ENCODE results near the gene DLG2.

DLG2 gene

DNA sequence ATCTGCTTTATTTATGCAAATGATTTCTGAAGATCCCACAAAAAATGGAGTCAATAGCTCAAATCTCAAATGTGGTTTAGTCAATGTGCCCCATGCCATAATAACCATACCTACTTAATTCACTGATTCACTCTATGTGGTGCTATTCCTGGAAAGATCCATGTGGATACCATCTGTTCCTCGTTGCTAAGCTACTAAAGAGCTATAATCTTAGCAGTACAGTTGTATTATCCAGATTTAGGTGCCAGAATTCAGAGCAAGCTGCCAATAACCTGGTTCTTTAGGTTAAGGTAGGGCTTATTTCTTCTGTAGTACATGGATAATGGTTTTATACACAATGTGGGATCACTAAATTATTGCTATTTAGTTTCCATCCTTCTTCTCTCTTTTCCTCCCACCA is 1366.3 kb downstream of the DLG2 start:
- Mint-ChIP-seq H3K4me3 (no peak overlapping the region), H3K4me1 (no peaks in the 10 kb centered on the region), H3K27me3 (no peaks in the 10 kb centered on the region), H3K9me3 (no peaks in the 10 kb centered on the region), H3K27ac (no peak overlapping the region), H3K36me3 (no peaks in the 10 kb centered on the region)
- ATAC-seq (replicated peaks) (no peak), DNase-seq (no peak)

DNA sequence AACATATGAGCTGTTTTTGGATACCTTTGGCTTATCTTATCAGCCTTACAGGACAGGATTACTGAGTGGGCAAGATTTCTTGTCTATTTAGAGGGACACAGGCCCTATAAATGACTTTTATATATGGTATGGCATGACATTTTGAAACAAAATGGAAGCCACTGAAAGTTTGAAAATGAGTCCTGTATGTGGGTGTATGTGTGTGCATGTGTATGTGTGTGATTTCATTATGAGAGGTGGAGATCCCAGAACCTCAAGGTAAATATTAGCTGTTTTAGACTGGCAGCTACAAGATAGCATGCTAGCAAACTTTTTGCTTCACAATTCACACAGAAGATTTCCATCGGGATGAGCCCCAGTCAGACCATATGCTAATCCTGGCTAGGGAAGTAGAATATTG is 1370.5 kb downstream of the DLG2 start:
- no peak for DNase-seq
- H3K27ac Mint-ChIP-seq: no peak overlapping the region
- no peak for ATAC-seq (replicated peaks)
- H3K36me3 Mint-ChIP-seq: no peaks in the 10 kb centered on the region
- H3K4me1 Mint-ChIP-seq: no peaks in the 10 kb centered on the region
- H3K27me3 Mint-ChIP-seq: no peaks in the 10 kb centered on the region
- peaks cover 0 to 3% of the 10 kb centered on the region in 2 donors for H3K9me3 Mint-ChIP-seq
- H3K4me3 Mint-ChIP-seq: no peak overlapping the region

DNA sequence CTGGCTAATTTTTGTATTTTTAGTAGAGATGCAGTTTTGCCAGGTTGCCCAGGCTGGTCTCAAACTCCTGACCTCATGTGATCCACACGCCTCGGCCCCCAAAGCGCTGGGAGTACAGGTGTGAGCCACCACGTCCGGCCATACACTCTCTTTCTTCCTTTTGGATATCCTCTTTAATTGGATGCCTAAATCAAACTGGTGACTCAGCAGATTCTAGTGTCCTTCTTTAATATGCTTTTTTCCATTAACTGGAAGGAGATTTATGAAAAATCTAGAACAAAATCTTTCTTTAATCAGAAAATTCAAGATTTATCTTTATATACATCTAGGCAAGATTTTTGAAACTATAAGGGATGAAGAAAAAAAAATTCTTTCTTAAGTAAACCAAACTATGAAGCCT is 1371.7 kb downstream of the DLG2 start:
- Mint-ChIP-seq H3K4me3 (no peak overlapping the region), H3K4me1 (no peaks in the 10 kb centered on the region), H3K9me3 (peaks cover 0 to 3% of the 10 kb centered on the region in 2 donors), H3K36me3 (no peaks in the 10 kb centered on the region), H3K27ac (no peak overlapping the region), H3K27me3 (no peaks in the 10 kb centered on the region)
- DNase-seq: no peak
- no peak for ATAC-seq (replicated peaks)

DNA sequence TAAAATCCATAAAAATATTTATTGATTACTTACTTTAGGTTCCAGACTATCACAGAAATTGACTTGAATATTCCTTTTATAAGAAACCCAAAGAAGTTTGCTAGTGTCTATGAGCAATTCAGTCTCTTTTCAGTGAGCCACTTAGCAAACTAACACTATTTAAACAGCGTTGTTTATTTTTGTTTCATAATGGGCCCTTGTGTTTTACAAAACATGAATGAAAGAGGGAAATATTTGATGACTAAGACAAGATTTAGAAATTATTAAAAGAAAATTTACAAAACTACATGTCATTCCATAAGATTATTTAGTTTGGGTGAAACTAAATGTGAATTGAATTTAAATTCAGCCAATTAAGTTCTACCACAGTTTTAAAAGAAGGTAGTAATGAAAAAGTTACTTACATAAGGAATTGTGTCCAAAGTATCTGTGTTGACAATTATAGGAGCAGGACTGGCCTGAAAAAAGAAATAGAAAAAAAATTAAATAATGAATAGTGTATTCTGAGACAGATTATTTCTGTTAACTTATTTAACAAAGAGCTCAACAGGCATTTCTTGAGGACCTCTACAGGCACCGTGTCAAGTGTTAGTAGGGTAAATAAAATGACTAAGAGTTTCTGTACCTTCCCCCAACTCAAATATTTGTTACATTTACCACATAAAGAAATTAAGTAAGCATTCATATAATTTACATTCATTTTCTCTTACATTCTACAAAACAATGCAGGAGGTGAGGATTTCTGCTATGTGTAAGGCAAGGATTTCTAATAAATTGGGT is 1376.1 kb downstream of the DLG2 start:
- H3K4me1 Mint-ChIP-seq: peaks cover 0 to 7% of the 10 kb centered on the region in 2 donors
- no peaks in the 10 kb centered on the region for H3K36me3 Mint-ChIP-seq
- peaks cover 0 to 3% of the 10 kb centered on the region in 2 donors for H3K9me3 Mint-ChIP-seq
- no peaks in the 10 kb centered on the region for H3K27me3 Mint-ChIP-seq
- no peak overlapping the region for H3K4me3 Mint-ChIP-seq
- ATAC-seq (replicated peaks) (no peak), DNase-seq (no peak)
- no peak overlapping the region for H3K27ac Mint-ChIP-seq

DNA sequence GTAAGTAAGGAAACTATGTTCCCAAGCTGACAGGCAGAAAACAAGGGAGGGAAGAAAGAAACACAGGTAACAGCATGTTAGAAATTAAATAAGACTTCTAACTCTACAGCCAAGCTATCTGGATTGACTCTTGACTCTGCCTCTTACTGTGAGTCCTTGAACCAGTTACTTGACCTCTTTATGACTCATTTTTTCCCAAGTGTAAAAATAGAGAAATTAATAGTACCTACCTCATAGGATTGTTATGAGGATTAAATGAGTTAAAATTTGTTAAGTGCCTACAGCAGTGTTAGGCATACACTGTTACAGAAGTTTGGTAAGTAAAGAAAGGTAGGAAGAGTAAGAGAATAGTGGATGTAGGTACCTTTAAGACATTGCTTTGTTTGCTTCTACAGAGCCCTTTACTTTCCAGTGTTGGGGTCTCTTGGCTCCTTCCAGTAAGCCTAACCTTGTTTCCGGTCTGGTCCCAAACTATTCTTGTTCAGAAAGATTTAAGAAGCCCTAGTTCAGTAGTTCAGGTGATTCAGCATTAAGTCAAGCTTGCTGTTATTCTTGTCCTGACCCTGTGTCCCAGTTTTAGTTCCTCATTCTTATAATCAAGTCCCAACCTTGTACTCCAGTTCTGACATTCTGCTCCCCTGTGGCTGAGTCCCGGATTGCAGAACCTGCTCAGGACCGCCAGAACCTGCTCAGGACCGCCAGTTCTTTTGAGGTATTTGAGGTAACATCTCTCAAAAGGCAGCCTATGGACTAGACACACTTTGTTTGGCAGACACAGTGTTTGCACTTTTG is 1377.6 kb downstream of the DLG2 start:
- H3K9me3 Mint-ChIP-seq: no peaks in the 10 kb centered on the region
- H3K27ac Mint-ChIP-seq: peak overlapping the region; percentile 47
- ATAC-seq (replicated peaks) (peak; percentile 41 to 57), DNase-seq (no peak)
- H3K4me1 Mint-ChIP-seq: peaks cover 0 to 7% of the 10 kb centered on the region in 2 donors
- H3K36me3 Mint-ChIP-seq: no peaks in the 10 kb centered on the region
- no peak overlapping the region for H3K4me3 Mint-ChIP-seq
- H3K27me3 Mint-ChIP-seq: no peaks in the 10 kb centered on the region

DNA sequence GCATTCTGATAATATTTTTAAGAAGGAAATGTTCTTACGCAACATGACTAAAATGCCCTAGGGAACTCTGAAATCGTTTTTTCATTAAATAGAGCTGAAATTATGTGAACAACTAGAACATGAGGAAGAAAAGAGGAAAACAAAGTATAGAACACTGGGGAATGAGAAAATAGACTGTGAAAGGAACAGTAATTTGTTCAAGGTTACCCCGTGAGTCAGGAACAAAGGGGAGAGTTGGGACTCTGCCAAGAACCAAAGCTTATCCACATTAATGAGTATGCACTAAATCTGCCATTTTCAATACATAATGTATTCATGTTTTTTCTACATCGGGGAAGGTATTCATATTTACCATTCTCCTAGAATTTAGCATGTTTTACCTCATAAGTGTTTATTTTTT is 1379.2 kb downstream of the DLG2 start:
- Mint-ChIP-seq H3K27me3 (no peaks in the 10 kb centered on the region), H3K4me1 (peaks cover 0 to 7% of the 10 kb centered on the region in 2 donors), H3K4me3 (no peak overlapping the region), H3K27ac (no peak overlapping the region), H3K36me3 (no peaks in the 10 kb centered on the region), H3K9me3 (no peaks in the 10 kb centered on the region)
- no peak for ATAC-seq (replicated peaks)
- DNase-seq: no peak

DNA sequence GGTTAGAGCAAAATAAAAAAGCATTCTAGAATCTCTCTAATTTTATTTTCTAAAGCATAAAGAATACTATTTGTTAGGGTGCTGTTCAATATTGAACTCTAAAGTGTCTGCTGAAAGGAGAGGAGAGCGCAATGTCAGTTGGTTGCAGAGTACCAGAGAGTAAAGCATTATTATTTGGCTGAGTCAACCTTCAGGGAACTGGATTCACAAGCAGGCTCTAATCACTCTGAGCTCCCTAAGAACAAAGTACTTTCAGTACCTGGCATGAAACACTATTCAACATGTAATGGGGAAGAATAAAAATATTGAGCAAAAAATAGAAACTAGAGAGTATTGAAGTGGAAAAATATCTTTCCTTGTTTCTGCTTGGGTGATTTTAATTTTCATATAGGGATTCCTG is 1380.0 kb downstream of the DLG2 start:
- Mint-ChIP-seq H3K36me3 (no peaks in the 10 kb centered on the region), H3K27me3 (no peaks in the 10 kb centered on the region), H3K4me3 (no peak overlapping the region), H3K9me3 (no peaks in the 10 kb centered on the region), H3K4me1 (peaks cover 0 to 7% of the 10 kb centered on the region in 2 donors), H3K27ac (no peak overlapping the region)
- DNase-seq (no peak), ATAC-seq (replicated peaks) (no peak)

DNA sequence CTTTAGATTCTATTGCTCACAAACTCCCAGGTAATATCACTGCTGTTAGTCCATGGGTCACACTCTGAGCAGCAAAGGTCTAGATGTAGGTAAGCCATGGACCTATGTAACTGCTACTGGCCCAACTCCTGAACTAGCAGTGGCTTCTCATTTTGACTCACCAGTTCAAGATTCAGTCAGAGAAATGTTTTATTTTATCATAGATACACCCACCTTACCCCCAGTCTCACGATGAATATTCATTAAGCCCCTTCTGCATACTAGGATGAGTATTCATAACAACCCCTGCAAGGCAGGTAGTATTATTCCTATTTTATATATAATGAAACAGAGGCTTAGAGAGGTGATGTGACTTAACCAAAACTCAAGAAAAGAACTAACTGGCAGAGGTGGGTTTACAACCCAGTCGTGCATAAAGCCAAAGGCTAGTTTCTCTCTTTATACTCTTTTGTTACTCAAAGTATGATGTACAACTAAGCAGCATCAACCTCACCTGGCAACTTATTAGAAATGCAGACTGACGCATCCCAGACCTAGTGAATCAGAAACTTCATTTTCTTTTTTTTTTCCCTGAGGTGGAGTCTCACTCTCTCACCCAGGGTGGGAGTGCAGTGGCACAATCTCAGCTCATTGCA is 1383.4 kb downstream of the DLG2 start:
- no peaks in the 10 kb centered on the region for H3K36me3 Mint-ChIP-seq
- H3K27me3 Mint-ChIP-seq: no peaks in the 10 kb centered on the region
- H3K4me1 Mint-ChIP-seq: no peaks in the 10 kb centered on the region
- DNase-seq: no peak
- no peak overlapping the region for H3K4me3 Mint-ChIP-seq
- H3K9me3 Mint-ChIP-seq: no peaks in the 10 kb centered on the region
- peak in 1 of 2 donors; percentile 16 for ATAC-seq (replicated peaks)
- no peak overlapping the region for H3K27ac Mint-ChIP-seq

DNA sequence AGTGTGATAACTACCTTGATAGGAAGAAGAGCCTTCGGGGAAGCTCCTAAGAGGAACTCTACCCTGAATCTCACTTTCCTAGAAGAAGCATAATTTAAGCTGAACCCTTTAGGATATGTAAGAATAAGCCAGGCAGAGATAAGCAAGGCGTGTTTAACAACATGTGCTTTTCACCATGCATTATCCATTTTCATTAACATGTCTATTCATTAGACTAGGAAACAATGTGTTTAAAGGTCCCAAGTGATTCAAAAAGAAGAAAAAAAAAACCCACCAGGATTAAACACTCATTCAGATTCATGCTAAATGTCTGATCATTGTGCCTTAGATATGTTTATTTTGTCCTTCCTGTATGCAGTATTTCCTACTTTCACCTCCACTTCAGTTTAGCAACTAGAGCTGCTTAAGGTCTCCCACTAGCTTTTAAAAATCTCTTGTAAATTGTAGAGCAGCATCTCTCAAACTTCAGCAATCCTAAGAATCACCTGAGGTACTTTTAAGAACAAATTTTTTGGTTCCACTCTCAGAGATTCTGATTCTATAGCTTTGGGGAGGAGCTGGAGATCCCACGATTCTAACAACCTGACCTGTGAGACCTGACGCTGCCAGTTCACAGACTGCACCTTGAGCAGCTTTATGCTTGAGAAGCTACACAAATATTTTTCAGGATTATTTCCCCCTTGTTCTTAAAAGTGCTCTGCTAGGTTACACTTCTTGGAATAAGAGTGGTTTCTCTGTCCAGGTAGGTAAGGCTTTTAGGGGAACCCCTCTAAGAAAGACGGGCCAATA is 1385.6 kb downstream of the DLG2 start:
- Mint-ChIP-seq H3K36me3 (no peaks in the 10 kb centered on the region), H3K4me3 (no peak overlapping the region), H3K27me3 (no peaks in the 10 kb centered on the region), H3K4me1 (no peaks in the 10 kb centered on the region), H3K27ac (no peak overlapping the region), H3K9me3 (no peaks in the 10 kb centered on the region)
- no peak for DNase-seq
- ATAC-seq (replicated peaks): no peak

DNA sequence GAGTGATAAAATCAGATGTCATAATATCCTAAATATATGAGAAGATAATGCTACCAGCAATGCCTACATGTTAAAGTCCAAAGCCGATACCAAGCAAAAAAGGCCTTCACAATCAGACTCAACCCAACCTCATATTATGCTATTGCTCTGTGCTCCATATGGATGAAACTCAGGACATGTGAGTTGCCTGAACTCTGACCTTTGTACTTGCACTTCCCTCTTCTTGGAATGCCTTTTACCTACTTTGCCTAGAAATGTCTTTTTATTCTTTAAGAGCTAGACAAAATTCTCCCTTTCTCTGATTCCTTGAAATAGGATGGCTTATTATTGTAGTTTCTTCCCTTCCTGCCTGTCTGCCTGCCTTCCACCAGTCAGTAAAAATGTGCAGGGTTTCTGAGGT is 1386.3 kb downstream of the DLG2 start:
- Mint-ChIP-seq H3K36me3 (no peaks in the 10 kb centered on the region), H3K4me3 (no peak overlapping the region), H3K27me3 (no peaks in the 10 kb centered on the region), H3K9me3 (no peaks in the 10 kb centered on the region), H3K4me1 (no peaks in the 10 kb centered on the region), H3K27ac (no peak overlapping the region)
- ATAC-seq (replicated peaks) (no peak), DNase-seq (no peak)

DNA sequence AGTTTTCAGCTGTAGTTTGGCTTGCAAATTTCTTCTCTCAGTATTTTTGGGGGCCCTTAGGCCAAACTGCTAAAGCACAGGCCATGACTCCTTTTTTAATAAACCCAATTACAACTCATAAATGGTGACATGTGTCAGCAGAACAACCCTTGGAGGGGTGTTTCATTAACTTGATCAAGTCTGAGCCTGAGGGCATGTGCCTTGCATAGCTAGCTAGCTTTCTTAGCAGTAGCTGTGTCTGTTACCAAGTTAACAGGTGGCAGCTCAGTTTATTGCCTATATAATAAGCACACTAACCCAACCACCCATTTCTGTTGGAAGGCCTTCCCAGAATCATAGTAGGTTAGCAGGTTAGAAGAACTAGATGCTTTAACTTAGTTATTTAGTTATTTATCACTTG is 1390.7 kb downstream of the DLG2 start:
- Mint-ChIP-seq H3K4me1 (no peaks in the 10 kb centered on the region), H3K9me3 (no peaks in the 10 kb centered on the region), H3K36me3 (no peaks in the 10 kb centered on the region), H3K27me3 (no peaks in the 10 kb centered on the region), H3K4me3 (no peak overlapping the region), H3K27ac (no peak overlapping the region)
- ATAC-seq (replicated peaks): no peak
- no peak for DNase-seq

DNA sequence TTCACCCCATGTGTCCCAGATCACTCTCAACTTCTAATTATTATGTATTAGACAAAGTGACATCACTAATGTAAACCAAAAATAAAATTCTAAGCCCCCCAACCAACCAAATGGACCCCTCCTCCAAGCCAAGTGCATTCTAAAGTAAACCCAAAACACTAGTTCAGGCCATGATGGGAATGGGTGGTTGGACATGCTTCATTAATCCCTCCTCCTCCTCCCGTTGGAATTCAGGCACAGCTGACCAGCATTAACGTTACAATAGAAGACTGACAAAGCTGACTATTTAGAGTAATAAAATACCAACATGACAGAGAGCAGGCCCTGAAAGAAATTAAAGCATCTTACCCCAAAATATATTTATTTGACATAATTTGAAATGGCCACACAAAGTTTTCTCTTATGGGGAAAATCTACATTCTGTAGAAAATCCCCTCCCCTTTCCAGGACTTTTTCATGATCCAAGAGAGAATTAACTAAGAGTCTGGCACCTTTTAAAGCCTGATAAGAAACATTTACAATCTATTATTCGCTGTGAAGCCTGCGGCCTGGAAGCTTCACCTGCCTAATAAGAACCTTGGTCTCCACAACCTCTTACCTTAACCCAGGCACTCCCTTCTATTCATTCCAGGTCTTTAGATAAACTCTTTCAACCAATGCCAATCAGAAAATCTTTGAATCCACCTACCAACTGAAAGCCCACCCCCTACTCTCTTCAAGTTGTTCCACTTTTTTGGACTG is 1392.5 kb downstream of the DLG2 start:
- Mint-ChIP-seq H3K36me3 (no peaks in the 10 kb centered on the region), H3K9me3 (no peaks in the 10 kb centered on the region), H3K4me1 (no peaks in the 10 kb centered on the region), H3K27me3 (no peaks in the 10 kb centered on the region), H3K4me3 (no peak overlapping the region), H3K27ac (no peak overlapping the region)
- ATAC-seq (replicated peaks): no peak
- DNase-seq: no peak

DNA sequence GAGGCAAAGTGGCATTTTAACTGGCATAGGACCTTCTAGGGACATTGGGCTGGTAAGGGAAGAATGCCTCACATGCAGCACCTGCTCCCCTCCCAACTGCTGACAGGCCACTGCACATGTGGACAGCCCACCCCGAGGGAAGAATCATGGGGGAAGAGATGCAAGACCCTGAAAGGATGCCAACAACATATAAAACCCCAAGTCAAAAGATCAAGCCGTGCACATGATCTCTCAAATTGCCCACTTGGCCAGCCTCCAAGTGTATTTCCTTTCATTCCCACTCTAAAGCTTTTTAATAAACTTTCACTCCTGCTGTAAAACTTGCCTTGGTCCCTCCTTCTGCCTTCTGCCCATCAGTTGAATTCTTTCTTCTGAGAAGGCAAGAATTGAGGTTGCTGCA is 1393.1 kb downstream of the DLG2 start:
- DNase-seq (no peak), ATAC-seq (replicated peaks) (no peak)
- H3K27ac Mint-ChIP-seq: no peak overlapping the region
- H3K27me3 Mint-ChIP-seq: no peaks in the 10 kb centered on the region
- no peaks in the 10 kb centered on the region for H3K9me3 Mint-ChIP-seq
- no peaks in the 10 kb centered on the region for H3K4me1 Mint-ChIP-seq
- no peak overlapping the region for H3K4me3 Mint-ChIP-seq
- no peaks in the 10 kb centered on the region for H3K36me3 Mint-ChIP-seq

DNA sequence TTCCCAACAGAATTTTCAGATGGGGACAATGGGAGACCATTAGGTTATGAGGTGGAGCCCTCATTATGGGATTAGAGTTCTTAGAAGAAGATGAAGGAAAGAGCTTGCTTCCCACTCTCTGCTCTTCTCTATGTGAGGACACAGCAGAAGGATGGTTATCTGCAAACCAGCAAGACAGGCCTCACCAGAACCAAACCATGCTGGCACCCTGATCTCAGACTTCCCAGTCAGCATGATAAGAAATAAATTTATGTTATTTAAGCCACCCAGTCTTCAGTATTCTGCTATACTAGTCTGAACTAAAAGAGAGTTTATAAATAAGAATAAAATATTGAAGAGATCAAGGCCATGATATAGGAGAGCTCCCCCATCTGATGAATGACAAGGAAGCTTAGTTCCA is 1394.6 kb downstream of the DLG2 start:
- Mint-ChIP-seq H3K27ac (no peak overlapping the region), H3K4me1 (no peaks in the 10 kb centered on the region), H3K36me3 (no peaks in the 10 kb centered on the region), H3K27me3 (no peaks in the 10 kb centered on the region), H3K9me3 (peaks cover 0 to 2% of the 10 kb centered on the region in 2 donors), H3K4me3 (no peak overlapping the region)
- DNase-seq (no peak), ATAC-seq (replicated peaks) (no peak)

Data from stimulated activated naive B cell treated with anti-CD40 and anti-IgM and Interleukin-4, amounts not matched to agents 10 μg/mL and 1 μg/mL and 100 μg/mL, for 72 hours (primary cell).